SJCRH30 (cell line): ENCODE data around the gene MAN2A1. TPM values are rescaled to one million over a fixed set of nuclear protein-coding genes. Genes with fewer than 3 reads are reported as not detected.

Source experiments
- DNase-seq, 2 experiments: peaks; one replicate each; pipeline ENCODE4 v3.0.0-alpha.2; 2015 to 2020
- H3K27ac ChIP-seq: fragments of 250-450 bp; sonication (Bioruptor Pico); 2 replicates; pipeline ENCODE4 v1.5.1; 2020; ENCODE audit warnings: mild to moderate bottlenecking, moderate library complexity
- H3K27me3 ChIP-seq: fragments of 250-450 bp; sonication (Bioruptor Pico); 2 replicates; pipeline ENCODE4 v1.5.1; 2020; ENCODE audit warnings: mild to moderate bottlenecking, moderate library complexity
- H3K36me3 ChIP-seq: fragments of 250-450 bp; sonication (Bioruptor Pico); 2 replicates; pipeline ENCODE4 v1.5.1; 2020; ENCODE audit warnings: mild to moderate bottlenecking, moderate library complexity
- H3K4me1 ChIP-seq: fragments of 250-450 bp; sonication (Bioruptor Pico); 2 replicates; pipeline ENCODE4 v1.5.1; 2020; ENCODE audit warnings: mild to moderate bottlenecking, moderate library complexity
- H3K4me3 ChIP-seq: fragments of 250-450 bp; sonication (Bioruptor Pico); 2 replicates; pipeline ENCODE4 v1.5.1; 2020; ENCODE audit warnings: mild to moderate bottlenecking, moderate library complexity
- H3K9me3 ChIP-seq: fragments of 250-450 bp; sonication (Bioruptor Pico); replicated peaks from 2 replicates; pipeline ENCODE4 v1.5.1; 2020; ENCODE audit warnings: mild to moderate bottlenecking, moderate library complexity
- total RNA-seq: library from RNA; depleted of rRNA; stranded (reverse); fragments of >200 nt; shearing (Covaris generic); gene quantifications from 2 replicates; pipeline ENCODE4 v1.2.3, GENCODE V29; 2014

The MAN2A1 gene
- total RNA-seq, 1 experiment from 2014 or later, result 45.8 TPM

DNA sequence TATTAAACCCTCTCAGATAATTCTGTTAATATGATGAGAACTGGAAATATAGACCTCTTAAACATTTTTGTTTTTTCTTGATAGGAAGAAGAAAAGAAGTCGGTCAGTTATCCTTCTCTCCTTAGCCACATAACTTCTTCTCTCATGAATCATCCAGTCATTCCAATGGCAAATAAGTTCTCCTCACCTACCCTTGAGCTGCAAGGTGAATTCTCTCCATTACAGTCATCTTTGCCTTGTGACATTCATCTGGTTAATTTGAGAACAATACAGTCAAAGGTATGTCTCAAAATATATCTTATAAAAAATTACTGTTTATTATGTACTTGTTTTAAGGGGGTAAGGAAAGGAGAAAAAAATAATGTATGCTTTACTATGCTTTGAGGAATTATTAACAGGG lies 165.3 kb downstream of the MAN2A1 start:
- Histone ChIP-seq H3K9me3 (no peaks in the 10 kb centered on the region), H3K4me3 (no peak overlapping the region), H3K4me1 (no peaks in the 10 kb centered on the region), H3K36me3 (peaks cover 63% of the 10 kb centered on the region), H3K27me3 (no peaks in the 10 kb centered on the region), H3K27ac (no peak overlapping the region)
- DNase-seq, result no peak

GRCh38 chr5:109857405-109858031 lies 167.8 kb downstream of the MAN2A1 start:
- DNase-seq, result no peak
- no peaks in the 10 kb centered on the region for H3K4me1 ChIP-seq
- peaks cover 53% of the 10 kb centered on the region for H3K36me3 ChIP-seq
- no peaks in the 10 kb centered on the region for H3K9me3 ChIP-seq
- H3K27me3 ChIP-seq, result no peaks in the 10 kb centered on the region
- H3K4me3 ChIP-seq, result no peak overlapping the region
- no peak overlapping the region for H3K27ac ChIP-seq

DNA sequence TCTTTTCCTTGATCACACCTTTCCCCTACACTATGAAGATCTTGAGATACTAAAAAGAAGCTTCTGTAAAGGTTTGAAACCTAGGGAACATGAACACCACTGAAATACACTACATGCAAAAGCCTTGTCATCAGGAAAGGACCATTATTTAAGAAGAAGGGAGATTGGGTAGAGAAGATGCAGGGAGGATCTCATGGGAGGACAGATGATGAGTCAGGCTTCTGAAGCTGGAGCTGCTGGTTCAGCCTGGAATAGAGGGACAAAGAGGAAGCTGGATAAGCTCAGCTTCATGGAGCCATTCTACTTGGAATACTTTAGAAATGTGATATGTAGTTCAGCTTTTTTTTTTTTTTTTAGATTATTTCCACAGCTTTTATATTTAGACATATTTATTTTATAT lies 169.8 kb downstream of the MAN2A1 start:
- H3K9me3 ChIP-seq, result no peaks in the 10 kb centered on the region
- no peak overlapping the region for H3K4me3 ChIP-seq
- no peak overlapping the region for H3K27ac ChIP-seq
- H3K27me3 ChIP-seq, result no peaks in the 10 kb centered on the region
- peaks cover 10% of the 10 kb centered on the region for H3K4me1 ChIP-seq
- H3K36me3 ChIP-seq, result peaks cover 52% of the 10 kb centered on the region
- no peak for DNase-seq

GRCh38 chr5:109862301-109862700 lies 172.6 kb downstream of the MAN2A1 start:
- H3K4me1 ChIP-seq, result peaks cover 30% of the 10 kb centered on the region
- H3K4me3 ChIP-seq, result no peak overlapping the region
- DNase-seq, result no peak
- no peaks in the 10 kb centered on the region for H3K9me3 ChIP-seq
- no peak overlapping the region for H3K27ac ChIP-seq
- no peaks in the 10 kb centered on the region for H3K27me3 ChIP-seq
- peaks cover 39% of the 10 kb centered on the region for H3K36me3 ChIP-seq

DNA sequence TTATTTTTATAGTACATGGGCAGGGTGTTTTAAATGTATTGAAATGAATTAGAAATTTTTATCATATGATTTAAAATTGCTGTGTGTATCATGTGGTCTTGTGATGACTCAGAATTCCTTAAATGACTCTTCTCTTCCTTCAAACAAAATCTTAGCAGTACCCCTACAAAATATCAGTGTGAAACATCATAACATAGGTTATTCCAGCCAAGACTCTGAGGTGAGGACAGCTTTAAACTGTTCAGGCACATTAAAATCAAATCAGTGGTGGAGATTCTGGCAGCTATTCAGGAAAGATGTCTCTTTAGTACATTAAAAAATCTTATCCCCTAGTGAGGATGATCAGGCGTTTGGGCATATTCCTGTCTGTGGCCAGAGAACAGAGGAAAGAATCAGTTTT lies 174.0 kb downstream of the MAN2A1 start:
- peaks cover 30% of the 10 kb centered on the region for H3K4me1 ChIP-seq
- H3K4me3 ChIP-seq, result no peak overlapping the region
- no peak for DNase-seq
- H3K36me3 ChIP-seq, result peaks cover 39% of the 10 kb centered on the region
- H3K9me3 ChIP-seq, result no peaks in the 10 kb centered on the region
- no peaks in the 10 kb centered on the region for H3K27me3 ChIP-seq
- no peak overlapping the region for H3K27ac ChIP-seq

- peak; percentile 78 to 86 for DNase-seq
- H3K4me1 ChIP-seq, result peaks cover 30% of the 10 kb centered on the region
- H3K4me3 ChIP-seq, result no peak overlapping the region
- H3K9me3 ChIP-seq, result no peaks in the 10 kb centered on the region
- H3K36me3 ChIP-seq, result peaks cover 33% of the 10 kb centered on the region
- peak overlapping the region; percentile 67 for H3K27ac ChIP-seq
- H3K27me3 ChIP-seq, result no peaks in the 10 kb centered on the region
Measured at GRCh38 chr5:109865637-109866036, 175.9 kb downstream of the MAN2A1 start.

- Histone ChIP-seq H3K27me3 (no peaks in the 10 kb centered on the region), H3K36me3 (peaks cover 31% of the 10 kb centered on the region), H3K27ac (peak overlapping the region; percentile 67), H3K4me1 (peaks cover 30% of the 10 kb centered on the region), H3K4me3 (no peak overlapping the region), H3K9me3 (no peaks in the 10 kb centered on the region)
- DNase-seq, result peak; percentile 17 to 40
Measured at GRCh38 chr5:109866051-109866450, 176.3 kb downstream of the MAN2A1 start.

DNA sequence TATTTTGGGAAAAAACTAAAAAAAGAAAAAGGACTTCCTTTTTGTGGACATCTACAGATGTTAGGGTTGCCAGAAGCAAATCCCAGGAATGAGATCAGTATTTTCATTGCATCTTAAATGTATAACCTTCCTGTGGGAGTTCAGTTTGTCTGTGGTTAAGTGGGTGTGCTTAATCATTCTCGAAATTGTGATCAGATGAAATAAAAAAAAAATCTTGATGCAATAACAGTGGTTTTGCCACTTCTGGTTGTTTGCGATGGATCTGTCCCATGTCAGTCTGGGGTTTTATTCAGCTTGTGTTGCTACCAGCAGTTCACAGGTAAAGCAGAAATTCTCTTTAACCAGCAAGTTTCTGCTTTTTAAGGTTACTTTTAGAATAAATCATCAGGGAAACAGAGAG lies 179.0 kb downstream of the MAN2A1 start:
- Histone ChIP-seq H3K27ac (no peak overlapping the region), H3K4me3 (no peak overlapping the region), H3K27me3 (no peaks in the 10 kb centered on the region), H3K9me3 (no peaks in the 10 kb centered on the region), H3K36me3 (peaks cover 26% of the 10 kb centered on the region), H3K4me1 (peaks cover 26% of the 10 kb centered on the region)
- DNase-seq, result no peak

GRCh38 chr5:109873687-109874086 lies 184.0 kb downstream of the MAN2A1 start:
- Histone ChIP-seq H3K4me3 (no peak overlapping the region), H3K27me3 (no peaks in the 10 kb centered on the region), H3K9me3 (no peaks in the 10 kb centered on the region), H3K4me1 (peaks cover 9% of the 10 kb centered on the region), H3K27ac (no peak overlapping the region), H3K36me3 (peaks cover 3% of the 10 kb centered on the region; the same call in 1 of the 2 replicates)
- no peak for DNase-seq

GRCh38 chr5:109874108-109874507 lies 184.4 kb downstream of the MAN2A1 start:
- no peak for DNase-seq
- peaks cover 13% of the 10 kb centered on the region for H3K4me1 ChIP-seq

GRCh38 chr5:109876030-109876725 lies 186.5 kb downstream of the MAN2A1 start:
- H3K27me3 ChIP-seq, result no peaks in the 10 kb centered on the region
- H3K4me1 ChIP-seq, result peaks cover 27% of the 10 kb centered on the region
- H3K36me3 ChIP-seq, result no peaks in the 10 kb centered on the region
- H3K4me3 ChIP-seq, result no peak overlapping the region
- DNase-seq, result no peak
- H3K27ac ChIP-seq, result no peak overlapping the region
- H3K9me3 ChIP-seq, result no peaks in the 10 kb centered on the region

More at GRCh38 chr5:109874108-109874507, 184.4 kb downstream of the MAN2A1 start:
- Histone ChIP-seq H3K27ac (no peak overlapping the region), H3K36me3 (peaks cover 3% of the 10 kb centered on the region; the same call in 1 of the 2 replicates), H3K27me3 (no peaks in the 10 kb centered on the region), H3K4me3 (no peak overlapping the region), H3K9me3 (no peaks in the 10 kb centered on the region)

GRCh38 chr5:109876941-109877669 lies 187.4 kb downstream of the MAN2A1 start:
- Histone ChIP-seq H3K27ac (no peak overlapping the region), H3K27me3 (no peaks in the 10 kb centered on the region)
- DNase-seq, result no peak

DNA sequence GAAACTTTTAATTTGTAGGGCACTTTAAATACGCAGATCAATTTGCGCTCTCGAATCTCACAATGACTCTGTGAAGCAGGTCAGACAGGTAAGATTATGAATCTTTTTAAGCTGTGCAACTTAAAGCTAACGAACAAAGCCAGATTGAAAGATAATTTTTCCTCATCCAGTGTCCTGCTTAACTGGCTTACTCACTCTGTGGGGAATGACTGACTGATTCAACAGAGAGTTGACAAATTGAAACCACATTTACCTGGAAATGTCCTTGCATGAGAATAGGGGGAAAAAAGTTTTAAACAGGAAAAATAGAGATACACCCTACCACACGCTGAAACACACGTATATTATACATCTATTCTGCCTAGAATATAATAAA lies 187.9 kb downstream of the MAN2A1 start:
- DNase-seq, result no peak
- Histone ChIP-seq H3K36me3 (no peaks in the 10 kb centered on the region), H3K27me3 (no peaks in the 10 kb centered on the region), H3K27ac (no peak overlapping the region), H3K4me3 (no peak overlapping the region), H3K9me3 (no peaks in the 10 kb centered on the region), H3K4me1 (peaks cover 30% of the 10 kb centered on the region)

More at GRCh38 chr5:109876941-109877669, 187.4 kb downstream of the MAN2A1 start:
- no peak overlapping the region for H3K4me3 ChIP-seq
- H3K36me3 ChIP-seq, result no peaks in the 10 kb centered on the region
- H3K9me3 ChIP-seq, result no peaks in the 10 kb centered on the region
- peaks cover 30% of the 10 kb centered on the region for H3K4me1 ChIP-seq

GRCh38 chr5:109878887-109879286 lies 189.2 kb downstream of the MAN2A1 start:
- peak overlapping the region; percentile 65 for H3K27ac ChIP-seq
- no peaks in the 10 kb centered on the region for H3K27me3 ChIP-seq
- H3K4me3 ChIP-seq, result peak overlapping the region; percentile 19; the same call in 1 of the 2 replicates
- no peaks in the 10 kb centered on the region for H3K9me3 ChIP-seq
- peak in 1 of 2 experiments; percentile 65 for DNase-seq
- peaks cover 30% of the 10 kb centered on the region for H3K4me1 ChIP-seq
- H3K36me3 ChIP-seq, result no peaks in the 10 kb centered on the region
